HG02870 (cell line): Measurements from ENCODE around the gene ZCCHC7.
A peak's percentile ranks its signal among the peaks of the same experiment; 100 is the strongest.
"Not testable (repeated sequence)": the region's sequence is repeated elsewhere in the genome, so short reads cannot be mapped to it uniquely, and the experiment has no call there.

Experiments used
- ATAC-seq: cut with Tn5 transposase; IDR thresholded peaks from one replicate; pipeline ENCODE4 v1.9.1; 2021; ENCODE audit warnings: mild to moderate bottlenecking, moderate library complexity; ENCODE audit not compliant: unreplicated experiment

The ZCCHC7 gene

GRCh38 chr9:37290366-37290939 is 170.1 kb downstream of the ZCCHC7 start:
- ATAC-seq: no peak

GRCh38 chr9:37290940-37291485 is 170.6 kb downstream of the ZCCHC7 start:
- no peak for ATAC-seq

GRCh38 chr9:37291612-37292238 is 171.4 kb downstream of the ZCCHC7 start:
- ATAC-seq: not testable (repeated sequence)

GRCh38 chr9:37292896-37293295 is 172.5 kb downstream of the ZCCHC7 start:
- no peak for ATAC-seq

GRCh38 chr9:37293664-37294524 is 173.5 kb downstream of the ZCCHC7 start:
- ATAC-seq: peak; percentile 62

- no peak for ATAC-seq
Observed at GRCh38 chr9:37295178-37295577, 174.8 kb downstream of the ZCCHC7 start.

- ATAC-seq: no peak
Observed at GRCh38 chr9:37295796-37296195, 175.4 kb downstream of the ZCCHC7 start.

- ATAC-seq: no peak
Observed at GRCh38 chr9:37297592-37297991, 177.2 kb downstream of the ZCCHC7 start.

GRCh38 chr9:37300620-37301019 is 180.2 kb downstream of the ZCCHC7 start:
- ATAC-seq: peak; percentile 53

GRCh38 chr9:37301042-37301853 is 180.9 kb downstream of the ZCCHC7 start:
- no peak for ATAC-seq

- ATAC-seq: no peak
Observed at GRCh38 chr9:37301854-37302172, 181.4 kb downstream of the ZCCHC7 start.

- peak; percentile 82 for ATAC-seq
Observed at GRCh38 chr9:37302277-37302676, 181.9 kb downstream of the ZCCHC7 start.

- not testable (repeated sequence) for ATAC-seq
Observed at GRCh38 chr9:37303272-37303671, 182.9 kb downstream of the ZCCHC7 start.

GRCh38 chr9:37309136-37309535 is 188.8 kb downstream of the ZCCHC7 start:
- ATAC-seq: no peak

- no peak for ATAC-seq
Observed at GRCh38 chr9:37311938-37312708, 191.7 kb downstream of the ZCCHC7 start.

- ATAC-seq: peak; percentile 47
Observed at GRCh38 chr9:37324261-37324683, 203.9 kb downstream of the ZCCHC7 start.

- ATAC-seq: peak; percentile 40
Observed at GRCh38 chr9:37324691-37325490, 204.5 kb downstream of the ZCCHC7 start.

GRCh38 chr9:37325778-37326177 is 205.4 kb downstream of the ZCCHC7 start:
- ATAC-seq: no peak

- ATAC-seq: no peak
Observed at GRCh38 chr9:37327553-37327952, 207.2 kb downstream of the ZCCHC7 start.
